ENCODE data around the gene RBCK1. TPM values are rescaled to one million over a fixed set of nuclear protein-coding genes. Genes with fewer than 3 reads are reported as not detected.

RBCK1 gene
- total and polyA plus RNA-seq, 2 of the 4 experiments (the other 2 are of a cell fraction) = 29.9 to 84.2 TPM

DNA sequence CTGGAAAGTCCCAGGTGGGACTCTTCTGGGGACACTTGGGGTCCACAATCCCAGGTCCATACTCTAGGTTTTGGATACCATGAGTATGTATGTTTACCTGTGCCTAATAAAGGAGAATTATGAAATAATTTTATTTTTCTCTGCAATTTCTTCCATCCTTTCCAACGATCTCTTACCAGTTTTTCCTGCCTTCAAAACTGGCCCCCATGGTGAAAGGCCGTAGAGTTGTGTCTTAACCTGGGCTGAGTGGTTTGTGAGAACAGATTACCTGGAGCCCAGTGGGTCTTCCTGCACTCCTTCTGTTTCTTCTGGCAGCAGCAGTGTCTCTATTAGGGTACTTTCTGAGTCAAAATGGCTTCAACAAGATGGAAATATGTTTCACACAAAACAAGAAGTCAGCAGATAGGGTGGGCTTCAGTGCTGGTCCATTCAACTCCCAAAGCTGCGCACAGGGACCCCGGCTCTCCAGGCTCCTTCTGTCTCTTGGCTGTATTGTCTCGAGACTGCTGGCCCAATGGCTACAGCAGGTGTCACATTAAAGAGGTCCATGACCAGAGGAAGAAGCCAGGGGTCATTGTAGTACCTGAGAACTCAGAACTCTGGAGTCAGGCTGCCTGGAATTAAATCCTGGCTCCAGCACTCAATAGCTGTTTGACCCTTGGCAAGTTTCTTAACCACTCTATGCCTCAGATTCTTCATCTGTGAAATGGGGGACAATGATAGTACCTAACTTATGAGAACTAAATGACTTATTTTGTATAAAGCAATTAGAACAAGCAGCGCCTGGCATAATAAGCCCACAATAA is 10.5 kb upstream of the RBCK1 start (continued):
- no peak for TF ChIP-seq CTCF (conservative IDR thresholded peaks at IDR 0.05; ENCODE audit: low read depth, low read length)
- no peak for TF ChIP-seq RCOR1 (IDR thresholded peaks at IDR 0.05; ENCODE audit: insufficient replicate concordance, low read length)
- TF ChIP-seq MAZ (IDR thresholded peaks at IDR 0.05; ENCODE audit: borderline replicate concordance, low read depth, low read length) = no peak
- TF ChIP-seq BHLHE40 (IDR thresholded peaks at IDR 0.05; ENCODE audit: low read depth, low read length) = no peak
- TF ChIP-seq FOS (IDR thresholded peaks at IDR 0.05; ENCODE audit: low read depth, low read length) = no peak
- no peak for TF ChIP-seq CEBPB (IDR thresholded peaks at IDR 0.05; ENCODE audit: low read depth, low read length)

Data from IMR-90 (cell line).